Ishikawa (cell line): ENCODE measurements around the gene KLHL7.

Source experiments
- CEBPB ChIP-seq: IDR thresholded peaks from 2 replicates; pipeline ENCODE4 v1.6.1; 2012
- EGR1 ChIP-seq: IDR thresholded peaks from 2 replicates; pipeline ENCODE4 v1.6.1; 2012
- EP300 ChIP-seq: IDR thresholded peaks from 2 replicates; pipeline ENCODE4 v1.6.1; 2012; ENCODE audit warnings: borderline replicate concordance
- MAX ChIP-seq: IDR thresholded peaks from 2 replicates; pipeline ENCODE4 v1.6.1; 2012
- NFIC ChIP-seq: IDR thresholded peaks from 2 replicates; pipeline ENCODE4 v1.6.1; 2012
- RAD21 ChIP-seq: IDR thresholded peaks from 2 replicates; pipeline ENCODE4 v1.6.1; 2012; ENCODE audit warnings: low read depth
- TAF1 ChIP-seq: IDR thresholded peaks from 2 replicates; pipeline ENCODE4 v1.6.1; 2012; ENCODE audit warnings: low read depth, mild to moderate bottlenecking
- TEAD4 ChIP-seq: IDR thresholded peaks from 2 replicates; pipeline ENCODE4 v1.6.1; 2012
- YY1 ChIP-seq: IDR thresholded peaks from 2 replicates; pipeline ENCODE4 v1.6.1; 2012; ENCODE audit warnings: low read depth
- TF ChIP-seq, protein P1 (sequence below): IDR thresholded peaks from 2 replicates; pipeline ENCODE4 v1.6.1; 2012; ENCODE audit warnings: low read depth, mild to moderate bottlenecking
- TF ChIP-seq, protein P2 (sequence below): IDR thresholded peaks from 2 replicates; pipeline ENCODE4 v1.6.1; 2012

DNA sequence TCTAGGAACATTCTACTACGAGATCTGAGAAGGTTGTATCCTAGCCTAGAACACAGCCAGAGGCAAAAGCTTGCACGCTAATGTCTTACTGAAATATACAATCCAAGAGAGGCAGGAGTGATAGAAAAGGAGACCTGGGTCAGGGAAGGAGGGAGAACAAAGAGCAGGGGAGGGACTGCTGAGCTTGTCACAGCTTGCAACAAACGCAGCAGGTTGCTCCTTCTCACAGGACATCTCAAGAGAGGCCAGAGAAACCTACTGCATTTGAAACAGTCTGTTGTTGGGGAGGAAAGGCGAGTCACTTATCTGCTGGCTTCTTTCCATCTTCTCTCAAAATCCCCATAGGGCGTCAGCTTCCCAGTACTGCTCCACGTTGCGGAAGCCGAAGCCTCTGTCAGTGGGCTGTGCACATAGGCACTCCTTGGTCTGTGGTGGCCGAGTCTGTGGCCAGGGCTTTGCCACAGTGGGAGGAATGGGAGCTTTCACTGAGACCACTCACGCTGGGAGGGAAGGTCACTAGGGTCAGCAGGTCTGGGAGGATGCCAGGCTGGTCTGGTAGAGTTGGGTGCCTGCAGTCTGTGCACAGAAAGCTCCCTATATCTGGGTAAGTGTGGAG, 115.2 kb downstream of the KLHL7 start:
- TF ChIP-seq EGR1: no peak
- TF ChIP-seq, protein P1, sequence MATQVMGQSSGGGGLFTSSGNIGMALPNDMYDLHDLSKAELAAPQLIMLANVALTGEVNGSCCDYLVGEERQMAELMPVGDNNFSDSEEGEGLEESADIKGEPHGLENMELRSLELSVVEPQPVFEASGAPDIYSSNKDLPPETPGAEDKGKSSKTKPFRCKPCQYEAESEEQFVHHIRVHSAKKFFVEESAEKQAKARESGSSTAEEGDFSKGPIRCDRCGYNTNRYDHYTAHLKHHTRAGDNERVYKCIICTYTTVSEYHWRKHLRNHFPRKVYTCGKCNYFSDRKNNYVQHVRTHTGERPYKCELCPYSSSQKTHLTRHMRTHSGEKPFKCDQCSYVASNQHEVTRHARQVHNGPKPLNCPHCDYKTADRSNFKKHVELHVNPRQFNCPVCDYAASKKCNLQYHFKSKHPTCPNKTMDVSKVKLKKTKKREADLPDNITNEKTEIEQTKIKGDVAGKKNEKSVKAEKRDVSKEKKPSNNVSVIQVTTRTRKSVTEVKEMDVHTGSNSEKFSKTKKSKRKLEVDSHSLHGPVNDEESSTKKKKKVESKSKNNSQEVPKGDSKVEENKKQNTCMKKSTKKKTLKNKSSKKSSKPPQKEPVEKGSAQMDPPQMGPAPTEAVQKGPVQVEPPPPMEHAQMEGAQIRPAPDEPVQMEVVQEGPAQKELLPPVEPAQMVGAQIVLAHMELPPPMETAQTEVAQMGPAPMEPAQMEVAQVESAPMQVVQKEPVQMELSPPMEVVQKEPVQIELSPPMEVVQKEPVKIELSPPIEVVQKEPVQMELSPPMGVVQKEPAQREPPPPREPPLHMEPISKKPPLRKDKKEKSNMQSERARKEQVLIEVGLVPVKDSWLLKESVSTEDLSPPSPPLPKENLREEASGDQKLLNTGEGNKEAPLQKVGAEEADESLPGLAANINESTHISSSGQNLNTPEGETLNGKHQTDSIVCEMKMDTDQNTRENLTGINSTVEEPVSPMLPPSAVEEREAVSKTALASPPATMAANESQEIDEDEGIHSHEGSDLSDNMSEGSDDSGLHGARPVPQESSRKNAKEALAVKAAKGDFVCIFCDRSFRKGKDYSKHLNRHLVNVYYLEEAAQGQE: no peak
- no peak for TF ChIP-seq EP300
- TF ChIP-seq RAD21: no peak
- no peak for TF ChIP-seq MAX
- no peak for TF ChIP-seq CEBPB
- TF ChIP-seq TAF1: no peak
- TF ChIP-seq, protein P2, sequence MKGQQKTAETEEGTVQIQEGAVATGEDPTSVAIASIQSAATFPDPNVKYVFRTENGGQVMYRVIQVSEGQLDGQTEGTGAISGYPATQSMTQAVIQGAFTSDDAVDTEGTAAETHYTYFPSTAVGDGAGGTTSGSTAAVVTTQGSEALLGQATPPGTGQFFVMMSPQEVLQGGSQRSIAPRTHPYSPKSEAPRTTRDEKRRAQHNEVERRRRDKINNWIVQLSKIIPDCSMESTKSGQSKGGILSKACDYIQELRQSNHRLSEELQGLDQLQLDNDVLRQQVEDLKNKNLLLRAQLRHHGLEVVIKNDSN: no peak
- TF ChIP-seq NFIC: no peak
- no peak for TF ChIP-seq YY1
- no peak for TF ChIP-seq TEAD4
